ENCODE results near the gene FAM131A. TPM values are rescaled to one million over a fixed set of nuclear protein-coding genes. Genes with fewer than 3 reads are reported as not detected.

FAM131A gene
- total and polyA plus RNA-seq, 7 experiments from 2014 or later: 2.2 to 13.4 (median 8.2) TPM

DNA sequence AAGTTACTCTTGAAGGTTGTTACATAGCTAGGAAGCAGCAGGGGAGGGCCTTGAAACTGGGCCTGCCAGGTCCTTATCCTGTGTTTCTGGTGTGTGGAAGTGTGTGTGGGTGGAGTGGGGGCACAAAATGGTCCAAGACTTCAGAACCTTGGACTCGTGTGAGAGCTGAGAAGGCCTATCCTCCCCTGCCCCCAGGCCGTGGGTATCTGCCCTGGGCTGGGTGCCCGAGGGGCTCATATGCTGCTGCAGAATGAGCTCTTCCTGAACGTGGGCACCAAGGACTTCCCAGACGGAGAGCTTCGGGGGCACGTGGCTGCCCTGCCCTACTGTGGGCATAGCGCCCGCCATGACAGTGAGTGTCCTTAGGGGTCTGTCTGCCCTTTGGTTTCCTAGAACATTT, 46.9 kb downstream of the FAM131A start:
- POLR2A ChIA-PET: no interaction called here
- peaks cover 0 to 9% (median 5%) of the 10 kb centered on the region in 7 donors for H3K4me1 Mint-ChIP-seq
- Histone ChIP-seq H3K27ac (ENCODE audit: low read depth, low read length) (no peak overlapping the region), H3K4me3 (ENCODE audit: low read length) (no peak overlapping the region), H3K27me3 (ENCODE audit: control insufficient read depth in 2 of 2, insufficient read depth in 2 of 2, low read length in 2 of 2) (peaks cover 0 to 9% of the 10 kb centered on the region in 2 donors), H3K9me3 (ENCODE audit: control insufficient read depth in 2 of 3, low read length in 3 of 3) (no peaks in the 10 kb centered on the region), H3K36me3 (ENCODE audit: control insufficient read depth in 2 of 3, insufficient read depth in 3 of 3, low read length in 3 of 3) (no peaks in the 10 kb centered on the region), H3K4me1 (ENCODE audit: control insufficient read depth in 2 of 2, insufficient read depth in 2 of 2, low read length in 2 of 2) (peaks cover 4 to 5% of the 10 kb centered on the region in 2 donors)
- H3K27ac Mint-ChIP-seq: no peak overlapping the region
- H3K4me3 Mint-ChIP-seq: no peak overlapping the region
- H3K36me3 Mint-ChIP-seq: no peaks in the 10 kb centered on the region
- intact Hi-C loops (cut with micrococcal nuclease): no loop called here
- DNase-seq (no peak), ATAC-seq (no peak)
- peaks cover 0 to 1% (median 0%) of the 10 kb centered on the region in 11 donors for H3K9me3 Mint-ChIP-seq
- peaks cover 13 to 47% (median 25%) of the 10 kb centered on the region in 5 donors for H3K27me3 Mint-ChIP-seq
- CTCF ChIA-PET: interaction anchor here (0.9 to 1.4 kb wide), 2 partner anchors 12 to 170 kb away, joined by 3 read pairs; no protein-coding TSS in a partner anchor

DNA sequence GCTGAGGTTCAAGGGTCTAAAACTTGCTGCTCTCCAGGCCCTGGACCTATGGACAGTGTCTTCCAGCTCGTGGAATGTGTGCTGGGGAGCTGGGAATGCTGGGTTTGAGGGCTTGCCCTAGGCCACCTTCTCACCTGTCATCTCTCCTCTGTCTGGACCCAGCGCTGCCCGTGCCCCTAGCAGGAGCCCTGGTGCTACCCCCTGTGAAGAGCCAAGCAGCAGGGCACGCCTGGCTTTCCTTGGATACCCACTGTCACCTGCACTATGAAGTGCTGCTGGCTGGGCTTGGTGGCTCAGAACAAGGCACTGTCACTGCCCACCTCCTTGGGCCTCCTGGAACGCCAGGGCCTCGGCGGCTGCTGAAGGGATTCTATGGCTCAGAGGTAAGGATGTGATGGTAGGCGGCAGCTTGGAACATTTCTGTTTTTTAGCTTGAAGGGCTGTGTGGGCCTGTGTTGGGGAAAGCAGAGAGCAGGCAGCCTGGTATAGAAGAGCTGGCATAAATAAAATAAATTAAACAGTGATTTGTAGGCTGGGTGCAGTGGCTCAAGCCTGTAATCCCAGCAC, 47.5 kb downstream of the FAM131A start:
- Mint-ChIP-seq H3K27ac (no peak overlapping the region), H3K4me3 (no peak overlapping the region), H3K36me3 (no peaks in the 10 kb centered on the region), H3K4me1 (peaks cover 0 to 9% (median 5%) of the 10 kb centered on the region in 7 donors), H3K27me3 (peaks cover 17 to 47% (median 23%) of the 10 kb centered on the region in 5 donors), H3K9me3 (peaks cover 0 to 1% (median 0%) of the 10 kb centered on the region in 11 donors)
- Histone ChIP-seq H3K4me3 (ENCODE audit: low read length) (no peak overlapping the region), H3K27me3 (ENCODE audit: control insufficient read depth in 2 of 2, insufficient read depth in 2 of 2, low read length in 2 of 2) (peaks cover 0 to 9% of the 10 kb centered on the region in 2 donors), H3K36me3 (ENCODE audit: control insufficient read depth in 2 of 3, insufficient read depth in 3 of 3, low read length in 3 of 3) (no peaks in the 10 kb centered on the region), H3K9me3 (ENCODE audit: control insufficient read depth in 2 of 3, low read length in 3 of 3) (no peaks in the 10 kb centered on the region), H3K27ac (ENCODE audit: low read depth, low read length) (no peak overlapping the region), H3K4me1 (ENCODE audit: control insufficient read depth in 2 of 2, insufficient read depth in 2 of 2, low read length in 2 of 2) (peaks cover 4 to 5% of the 10 kb centered on the region in 2 donors)
- POLR2A ChIA-PET: no interaction called here
- intact Hi-C loops (cut with micrococcal nuclease): no loop called here
- CTCF ChIA-PET: interaction anchor here (0.9 to 1.4 kb wide), 2 partner anchors 13 to 169 kb away, joined by 3 read pairs; no protein-coding TSS in a partner anchor
- no peak for ATAC-seq
- no peak for DNase-seq

DNA sequence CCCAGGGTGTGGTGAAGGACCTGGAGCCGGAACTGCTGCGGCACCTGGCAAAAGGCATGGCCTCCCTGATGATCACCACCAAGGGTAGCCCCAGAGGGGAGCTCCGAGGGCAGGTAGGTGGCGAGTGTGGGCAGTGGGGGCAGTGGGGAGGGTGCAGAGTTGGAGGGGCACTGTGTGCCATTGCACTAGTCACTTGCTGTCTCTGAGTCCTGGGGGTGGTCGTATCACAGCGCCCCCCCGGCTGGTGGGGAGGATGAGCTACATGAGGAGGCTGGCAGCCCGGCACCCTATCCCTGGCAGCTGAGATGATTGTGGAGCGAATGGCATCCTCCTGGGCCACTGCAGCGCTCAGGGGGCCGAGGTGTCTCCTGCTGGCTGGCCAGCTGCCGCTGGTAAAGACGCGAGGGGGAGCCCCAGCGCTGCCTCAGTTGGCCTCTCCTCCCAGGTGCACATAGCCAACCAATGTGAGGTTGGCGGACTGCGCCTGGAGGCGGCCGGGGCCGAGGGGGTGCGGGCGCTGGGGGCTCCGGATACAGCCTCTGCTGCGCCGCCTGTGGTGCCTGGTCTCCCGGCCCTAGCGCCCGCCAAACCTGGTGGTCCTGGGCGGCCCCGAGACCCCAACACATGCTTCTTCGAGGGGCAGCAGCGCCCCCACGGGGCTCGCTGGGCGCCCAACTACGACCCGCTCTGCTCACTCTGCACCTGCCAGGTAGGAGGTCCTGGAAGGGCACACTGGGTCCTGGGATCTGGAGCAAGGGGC, 48.8 kb downstream of the FAM131A start:
- H3K27ac ChIP-seq (ENCODE audit: low read depth, low read length): no peak overlapping the region
- Mint-ChIP-seq H3K9me3 (peaks cover 0 to 1% (median 0%) of the 10 kb centered on the region in 11 donors), H3K27me3 (peaks cover 17 to 50% (median 25%) of the 10 kb centered on the region in 5 donors), H3K27ac (no peak overlapping the region), H3K4me3 (no peak overlapping the region), H3K4me1 (peaks cover 0 to 4% (median 0%) of the 10 kb centered on the region in 7 donors), H3K36me3 (no peaks in the 10 kb centered on the region)
- peaks cover 0 to 5% of the 10 kb centered on the region in 2 donors for H3K27me3 ChIP-seq (ENCODE audit: control insufficient read depth in 2 of 2, insufficient read depth in 2 of 2, low read length in 2 of 2)
- CTCF ChIA-PET: no interaction called here
- no peaks in the 10 kb centered on the region for H3K9me3 ChIP-seq (ENCODE audit: control insufficient read depth in 2 of 3, low read length in 3 of 3)
- H3K36me3 ChIP-seq (ENCODE audit: control insufficient read depth in 2 of 3, insufficient read depth in 3 of 3, low read length in 3 of 3): no peaks in the 10 kb centered on the region
- H3K4me1 ChIP-seq (ENCODE audit: control insufficient read depth in 2 of 2, insufficient read depth in 2 of 2, low read length in 2 of 2): no peaks in the 10 kb centered on the region
- intact Hi-C loops (cut with micrococcal nuclease): no loop called here
- DNase-seq (no peak), ATAC-seq (no peak)
- POLR2A ChIA-PET: no interaction called here
- no peak overlapping the region for H3K4me3 ChIP-seq (ENCODE audit: low read length)

DNA sequence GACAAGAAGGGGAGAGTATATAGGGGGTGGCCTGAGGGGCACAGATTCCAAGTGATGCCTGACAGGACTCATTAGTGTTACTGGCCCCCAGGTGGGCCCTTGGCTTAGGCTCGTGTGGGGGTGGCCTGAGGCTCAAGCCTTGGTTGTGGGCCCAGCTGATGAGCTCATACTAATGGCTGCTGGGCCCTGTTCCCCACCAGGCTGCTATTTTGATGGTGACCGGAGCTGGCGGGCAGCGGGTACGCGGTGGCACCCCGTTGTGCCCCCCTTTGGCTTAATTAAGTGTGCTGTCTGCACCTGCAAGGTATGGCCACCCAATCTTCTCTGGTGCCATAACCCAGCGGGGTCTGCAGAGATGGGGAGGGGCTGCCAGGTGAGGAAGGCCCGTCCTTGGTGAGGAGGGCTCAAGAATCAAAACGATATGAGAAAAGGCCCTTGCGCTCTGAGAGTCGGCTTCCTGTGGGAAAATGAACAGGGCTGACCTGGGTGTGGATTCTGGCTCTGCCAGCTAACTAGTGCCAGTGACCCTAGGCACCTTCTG, 49.8 kb downstream of the FAM131A start:
- Histone ChIP-seq H3K4me1 (ENCODE audit: control insufficient read depth in 2 of 2, insufficient read depth in 2 of 2, low read length in 2 of 2) (no peaks in the 10 kb centered on the region), H3K9me3 (ENCODE audit: control insufficient read depth in 2 of 3, low read length in 3 of 3) (no peaks in the 10 kb centered on the region), H3K4me3 (ENCODE audit: low read length) (no peak overlapping the region), H3K27ac (ENCODE audit: low read depth, low read length) (no peak overlapping the region), H3K27me3 (ENCODE audit: control insufficient read depth in 2 of 2, insufficient read depth in 2 of 2, low read length in 2 of 2) (no peaks in the 10 kb centered on the region), H3K36me3 (ENCODE audit: control insufficient read depth in 2 of 3, insufficient read depth in 3 of 3, low read length in 3 of 3) (no peaks in the 10 kb centered on the region)
- H3K36me3 Mint-ChIP-seq: no peaks in the 10 kb centered on the region
- peaks cover 13 to 41% (median 24%) of the 10 kb centered on the region in 5 donors for H3K27me3 Mint-ChIP-seq
- intact Hi-C loops (cut with micrococcal nuclease): no loop called here
- H3K9me3 Mint-ChIP-seq: peaks cover 0 to 1% (median 0%) of the 10 kb centered on the region in 11 donors
- no peak for ATAC-seq
- no peak overlapping the region for H3K4me3 Mint-ChIP-seq
- POLR2A ChIA-PET: no interaction called here
- DNase-seq: no peak
- H3K27ac Mint-ChIP-seq: no peak overlapping the region
- H3K4me1 Mint-ChIP-seq: no peaks in the 10 kb centered on the region
- CTCF ChIA-PET: interaction anchor here (0.5 to 1.1 kb wide), 3 partner anchors 13 to 490 kb away, joined by 3 to 6 read pairs (median 3); no protein-coding TSS in a partner anchor

DNA sequence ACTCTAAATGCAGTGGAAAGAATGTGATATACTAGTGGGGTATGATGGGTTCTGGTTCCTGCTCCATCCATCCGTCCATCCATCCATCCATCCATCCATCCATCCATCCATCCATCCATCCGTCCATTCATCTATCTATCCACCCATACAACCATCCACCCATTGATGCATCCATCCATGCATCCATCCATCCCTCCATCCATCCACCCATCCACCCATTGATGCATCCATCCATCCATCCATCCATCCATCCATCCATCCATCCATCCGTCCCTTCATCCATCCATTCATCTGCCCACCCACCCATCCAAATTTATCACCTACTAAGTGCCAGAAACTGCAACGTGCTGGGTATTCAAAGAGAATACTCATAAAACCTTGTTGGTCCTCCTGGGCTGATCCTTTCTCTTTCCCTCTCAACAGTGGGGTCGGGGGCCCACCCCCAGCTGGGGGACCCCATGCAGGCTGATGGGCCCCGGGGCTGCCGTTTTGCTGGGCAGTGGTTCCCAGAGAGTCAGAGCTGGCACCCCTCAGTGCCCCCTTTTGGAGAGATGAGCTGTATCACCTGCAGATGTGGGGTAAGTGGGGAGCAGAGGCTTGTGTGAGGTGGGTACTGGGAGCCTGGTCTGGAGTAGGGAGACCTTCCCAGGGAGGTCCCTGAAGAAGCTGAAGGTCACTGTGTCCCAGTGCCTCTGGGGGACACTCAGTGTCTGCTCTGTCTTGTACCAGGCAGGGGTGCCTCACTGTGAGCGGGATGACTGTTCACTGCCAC, 51.0 kb downstream of the FAM131A start:
- H3K27ac ChIP-seq (ENCODE audit: low read depth, low read length): no peak overlapping the region
- no peak overlapping the region for H3K27ac Mint-ChIP-seq
- peaks cover 0 to 1% (median 0%) of the 10 kb centered on the region in 11 donors for H3K9me3 Mint-ChIP-seq
- ATAC-seq (no peak), DNase-seq (no peak)
- H3K9me3 ChIP-seq (ENCODE audit: control insufficient read depth in 2 of 3, low read length in 3 of 3): no peaks in the 10 kb centered on the region
- no peaks in the 10 kb centered on the region for H3K36me3 ChIP-seq (ENCODE audit: control insufficient read depth in 2 of 3, insufficient read depth in 3 of 3, low read length in 3 of 3)
- H3K27me3 ChIP-seq (ENCODE audit: control insufficient read depth in 2 of 2, insufficient read depth in 2 of 2, low read length in 2 of 2): no peaks in the 10 kb centered on the region
- H3K4me3 Mint-ChIP-seq: no peak overlapping the region
- H3K36me3 Mint-ChIP-seq: no peaks in the 10 kb centered on the region
- intact Hi-C loops (cut with micrococcal nuclease): no loop called here
- POLR2A ChIA-PET: no interaction called here
- H3K4me3 ChIP-seq (ENCODE audit: low read length): no peak overlapping the region
- no peaks in the 10 kb centered on the region for H3K4me1 Mint-ChIP-seq
- no peaks in the 10 kb centered on the region for H3K4me1 ChIP-seq (ENCODE audit: control insufficient read depth in 2 of 2, insufficient read depth in 2 of 2, low read length in 2 of 2)
- CTCF ChIA-PET: interaction anchor here (0.6 to 1.1 kb wide), 2 partner anchors 28 to 489 kb away, joined by 3 read pairs; no protein-coding TSS in a partner anchor
- peaks cover 8 to 33% (median 18%) of the 10 kb centered on the region in 5 donors for H3K27me3 Mint-ChIP-seq

DNA sequence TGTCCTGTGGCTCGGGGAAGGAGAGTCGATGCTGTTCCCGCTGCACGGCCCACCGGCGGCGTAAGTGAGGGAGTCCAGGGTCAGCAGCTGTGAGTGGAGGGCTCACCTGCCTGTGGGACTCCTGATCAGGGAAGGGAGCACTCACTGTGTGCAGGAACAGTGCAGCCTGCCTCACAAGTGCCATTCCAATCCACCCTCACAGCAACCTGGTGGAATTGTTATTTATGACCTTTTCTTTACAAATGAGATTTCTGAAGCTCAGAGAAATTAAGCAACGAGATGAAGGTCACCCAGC, 51.5 kb downstream of the FAM131A start:
- Histone ChIP-seq H3K27me3 (ENCODE audit: control insufficient read depth in 2 of 2, insufficient read depth in 2 of 2, low read length in 2 of 2) (no peaks in the 10 kb centered on the region), H3K9me3 (ENCODE audit: control insufficient read depth in 2 of 3, low read length in 3 of 3) (no peaks in the 10 kb centered on the region), H3K36me3 (ENCODE audit: control insufficient read depth in 2 of 3, insufficient read depth in 3 of 3, low read length in 3 of 3) (no peaks in the 10 kb centered on the region), H3K27ac (ENCODE audit: low read depth, low read length) (no peak overlapping the region), H3K4me1 (ENCODE audit: control insufficient read depth in 2 of 2, insufficient read depth in 2 of 2, low read length in 2 of 2) (no peaks in the 10 kb centered on the region), H3K4me3 (ENCODE audit: low read length) (no peak overlapping the region)
- peaks cover 5 to 33% (median 17%) of the 10 kb centered on the region in 5 donors for H3K27me3 Mint-ChIP-seq
- H3K4me1 Mint-ChIP-seq: no peaks in the 10 kb centered on the region
- H3K4me3 Mint-ChIP-seq: no peak overlapping the region
- POLR2A ChIA-PET: no interaction called here
- no peaks in the 10 kb centered on the region for H3K36me3 Mint-ChIP-seq
- DNase-seq (no peak), ATAC-seq (no peak)
- H3K9me3 Mint-ChIP-seq: peaks cover 0 to 1% (median 0%) of the 10 kb centered on the region in 11 donors
- intact Hi-C loops (cut with micrococcal nuclease): no loop called here
- CTCF ChIA-PET: interaction anchor here (0.6 kb wide), 1 partner anchor 489 kb away, joined by 3 read pairs; no protein-coding TSS in a partner anchor
- no peak overlapping the region for H3K27ac Mint-ChIP-seq

Measured in naive thymus-derived CD4-positive, alpha-beta T cell (primary cell).